ENCODE results near the gene LMAN1L. TPM values are rescaled to one million over a fixed set of nuclear protein-coding genes. Genes with fewer than 3 reads are reported as not detected.

The LMAN1L gene
- total and polyA plus RNA-seq, 2 of the 4 experiments (the other 2 are of a cell fraction) = not detected

DNA sequence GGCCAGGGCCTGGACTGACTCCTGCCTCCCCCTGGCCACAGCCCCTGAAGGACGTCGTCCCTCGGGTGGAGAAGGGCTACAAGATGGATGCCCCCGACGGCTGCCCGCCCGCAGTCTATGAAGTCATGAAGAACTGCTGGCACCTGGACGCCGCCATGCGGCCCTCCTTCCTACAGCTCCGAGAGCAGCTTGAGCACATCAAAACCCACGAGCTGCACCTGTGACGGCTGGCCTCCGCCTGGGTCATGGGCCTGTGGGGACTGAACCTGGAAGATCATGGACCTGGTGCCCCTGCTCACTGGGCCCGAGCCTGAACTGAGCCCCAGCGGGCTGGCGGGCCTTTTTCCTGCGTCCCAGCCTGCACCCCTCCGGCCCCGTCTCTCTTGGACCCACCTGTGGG is 10.3 kb upstream of the LMAN1L start:
- Histone ChIP-seq H2BK15ac (ENCODE audit: low read depth, low read length) (no peak overlapping the region), H3K9me1 (ENCODE audit: insufficient read depth, low read length) (no peaks in the 10 kb centered on the region), H2BK5ac (ENCODE audit: low read depth, low read length, poor library complexity, severe bottlenecking) (no peak overlapping the region), H4K5ac (ENCODE audit: low read depth, low read length) (no peak overlapping the region), H3K23ac (ENCODE audit: low read depth, low read length) (no peak overlapping the region), H3K4me1 (ENCODE audit: control insufficient read depth, insufficient read depth, low read length) (peaks cover 2% of the 10 kb centered on the region; the same call in 1 of the 2 replicates), H3K27ac (ENCODE audit: insufficient read depth, low read length) (no peak overlapping the region), H3K27me3 (ENCODE audit: control insufficient read depth, insufficient read depth, low read length) (no peaks in the 10 kb centered on the region), H2AFZ (replicated peaks; ENCODE audit: low read length, poor library complexity) (peak overlapping the region; percentile 39), H3K4ac (ENCODE audit: low read depth, low read length) (no peak overlapping the region), H4K20me1 (ENCODE audit: insufficient read depth, low read length) (peaks cover 32% of the 10 kb centered on the region), H3K56ac (ENCODE audit: extremely low read depth, insufficient read depth, low read length) (no peak overlapping the region), H2BK20ac (ENCODE audit: low read depth, low read length) (no peak overlapping the region), H2AK9ac (replicated peaks; ENCODE audit: low read depth, low read length, poor library complexity) (no peak overlapping the region), H3K9ac (ENCODE audit: low read depth, low read length) (no peak overlapping the region), H3K36me3 (ENCODE audit: control insufficient read depth, insufficient read depth, low read length) (peaks cover 44% of the 10 kb centered on the region), H3K4me3 (ENCODE audit: insufficient read depth, low read depth, low read length) (no peak overlapping the region), H3K14ac (replicated peaks; ENCODE audit: low read depth, low read length) (no peak overlapping the region), H3K79me1 (ENCODE audit: low read depth in 1 of 2, low read length in 2 of 2) (peaks cover 3 to 37% of the 10 kb centered on the region in 2 experiments; a peak in 3 of 4 replicates), H3K9me3 (ENCODE audit: control insufficient read depth, insufficient read depth, low read length) (no peaks in the 10 kb centered on the region), H4K91ac (ENCODE audit: insufficient read depth, low read depth, low read length) (no peak overlapping the region), H4K8ac (ENCODE audit: low read depth in 2 of 2, low read length in 2 of 2) (no peak overlapping the region), H2AK5ac (ENCODE audit: low read depth, low read length) (no peak overlapping the region), H3K18ac (ENCODE audit: low read depth, low read length) (no peak overlapping the region), H3K4me2 (ENCODE audit: low read depth, low read length) (no peak overlapping the region), H2BK120ac (ENCODE audit: low read depth, low read length) (no peak overlapping the region)
- POLR2A ChIA-PET (ENCODE audit: unreplicated experiment) = no interaction called here
- intact Hi-C loops (cut with micrococcal nuclease) (no loop called here), in situ Hi-C loops (cut with MboI; ENCODE audit: low sequenced_read_pairs) (no loop called here), dilution Hi-C loops (cut with HindIII; ENCODE audit: low sequenced_read_pairs, unreplicated experiment) (no loop called here)
- 96% methylated on average over 16 of the region's 20 CpGs; no CpG with 5 or more reads in 1 of the 2 experiments for WGBS, 2 experiments (ENCODE audit: extremely low coverage in 2 of 2, insufficient read length in 1 of 2)
- CTCF ChIA-PET = interaction anchor here (1.2 kb wide), 1 partner anchor 31 kb away, joined by 3 read pairs; no protein-coding TSS in a partner anchor
- no peak for TF ChIP-seq MXI1 (IDR thresholded peaks at IDR 0.05; ENCODE audit: borderline replicate concordance, low read depth, low read length)
- TF ChIP-seq SMC3 (IDR thresholded peaks at IDR 0.05; ENCODE audit: low read depth, low read length) = no peak
- TF ChIP-seq FOS (IDR thresholded peaks at IDR 0.05; ENCODE audit: low read depth, low read length) = no peak
- TF ChIP-seq RCOR1 (IDR thresholded peaks at IDR 0.05; ENCODE audit: insufficient replicate concordance, low read length) = no peak
- TF ChIP-seq MAZ (IDR thresholded peaks at IDR 0.05; ENCODE audit: borderline replicate concordance, low read depth, low read length) = no peak
- no peak for TF ChIP-seq MAFK (IDR thresholded peaks at IDR 0.05; ENCODE audit: low read depth, low read length)
- no peak for TF ChIP-seq CHD1 (IDR thresholded peaks at IDR 0.05; ENCODE audit: low read depth, low read length)
- TF ChIP-seq NFE2L2 (IDR thresholded peaks at IDR 0.05; ENCODE audit: low read depth, low read length) = no peak
- TF ChIP-seq RAD21 (IDR thresholded peaks at IDR 0.05; ENCODE audit: low read length) = no peak
- TF ChIP-seq, protein P1, sequence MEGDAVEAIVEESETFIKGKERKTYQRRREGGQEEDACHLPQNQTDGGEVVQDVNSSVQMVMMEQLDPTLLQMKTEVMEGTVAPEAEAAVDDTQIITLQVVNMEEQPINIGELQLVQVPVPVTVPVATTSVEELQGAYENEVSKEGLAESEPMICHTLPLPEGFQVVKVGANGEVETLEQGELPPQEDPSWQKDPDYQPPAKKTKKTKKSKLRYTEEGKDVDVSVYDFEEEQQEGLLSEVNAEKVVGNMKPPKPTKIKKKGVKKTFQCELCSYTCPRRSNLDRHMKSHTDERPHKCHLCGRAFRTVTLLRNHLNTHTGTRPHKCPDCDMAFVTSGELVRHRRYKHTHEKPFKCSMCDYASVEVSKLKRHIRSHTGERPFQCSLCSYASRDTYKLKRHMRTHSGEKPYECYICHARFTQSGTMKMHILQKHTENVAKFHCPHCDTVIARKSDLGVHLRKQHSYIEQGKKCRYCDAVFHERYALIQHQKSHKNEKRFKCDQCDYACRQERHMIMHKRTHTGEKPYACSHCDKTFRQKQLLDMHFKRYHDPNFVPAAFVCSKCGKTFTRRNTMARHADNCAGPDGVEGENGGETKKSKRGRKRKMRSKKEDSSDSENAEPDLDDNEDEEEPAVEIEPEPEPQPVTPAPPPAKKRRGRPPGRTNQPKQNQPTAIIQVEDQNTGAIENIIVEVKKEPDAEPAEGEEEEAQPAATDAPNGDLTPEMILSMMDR (conservative IDR thresholded peaks at IDR 0.05; ENCODE audit: low read depth, low read length) = no peak
- TF ChIP-seq, protein P2, sequence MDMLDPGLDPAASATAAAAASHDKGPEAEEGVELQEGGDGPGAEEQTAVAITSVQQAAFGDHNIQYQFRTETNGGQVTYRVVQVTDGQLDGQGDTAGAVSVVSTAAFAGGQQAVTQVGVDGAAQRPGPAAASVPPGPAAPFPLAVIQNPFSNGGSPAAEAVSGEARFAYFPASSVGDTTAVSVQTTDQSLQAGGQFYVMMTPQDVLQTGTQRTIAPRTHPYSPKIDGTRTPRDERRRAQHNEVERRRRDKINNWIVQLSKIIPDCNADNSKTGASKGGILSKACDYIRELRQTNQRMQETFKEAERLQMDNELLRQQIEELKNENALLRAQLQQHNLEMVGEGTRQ (IDR thresholded peaks at IDR 0.05; ENCODE audit: low read depth, low read length) = no peak
- no peak for TF ChIP-seq CEBPB (IDR thresholded peaks at IDR 0.05; ENCODE audit: low read depth, low read length)
- TF ChIP-seq, protein P3, sequence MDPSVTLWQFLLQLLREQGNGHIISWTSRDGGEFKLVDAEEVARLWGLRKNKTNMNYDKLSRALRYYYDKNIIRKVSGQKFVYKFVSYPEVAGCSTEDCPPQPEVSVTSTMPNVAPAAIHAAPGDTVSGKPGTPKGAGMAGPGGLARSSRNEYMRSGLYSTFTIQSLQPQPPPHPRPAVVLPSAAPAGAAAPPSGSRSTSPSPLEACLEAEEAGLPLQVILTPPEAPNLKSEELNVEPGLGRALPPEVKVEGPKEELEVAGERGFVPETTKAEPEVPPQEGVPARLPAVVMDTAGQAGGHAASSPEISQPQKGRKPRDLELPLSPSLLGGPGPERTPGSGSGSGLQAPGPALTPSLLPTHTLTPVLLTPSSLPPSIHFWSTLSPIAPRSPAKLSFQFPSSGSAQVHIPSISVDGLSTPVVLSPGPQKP (IDR thresholded peaks at IDR 0.05; ENCODE audit: borderline replicate concordance, low read depth, low read length) = no peak
- TF ChIP-seq POLR2A (IDR thresholded peaks at IDR 0.05; ENCODE audit: low read depth, low read length) = no peak
- TF ChIP-seq BHLHE40 (IDR thresholded peaks at IDR 0.05; ENCODE audit: low read depth, low read length) = no peak
- TF ChIP-seq RFX5 (IDR thresholded peaks at IDR 0.05; ENCODE audit: low read depth, low read length) = no peak
- no TSS peak for BruUV-seq (replicated peaks)
- ATAC-seq (ENCODE audit: low read depth) (no peak), DNase-seq (no peak)

Data from IMR-90 (cell line).